HG03045 (cell line): ENCODE measurements around the gene PLEKHH2.
"Not testable (repeated sequence)": the region's sequence is repeated elsewhere in the genome, so short reads cannot be mapped to it uniquely, and the experiment has no call there.

Experiments used
- ATAC-seq: cut with Tn5 transposase; IDR thresholded peaks from one replicate; pipeline ENCODE4 v1.9.1; 2021; ENCODE audit warnings: mild to moderate bottlenecking, moderate library complexity; ENCODE audit not compliant: unreplicated experiment

The PLEKHH2 gene

GRCh38 chr2:43637030-43637803 lies at the start of gene PLEKHH2:
Gene PLEKHH2, plus strand, starts transcription at chr2:43637260. Its CDS starts 7,414 bp downstream, at chr2:43644674.
- peak; percentile 100 for ATAC-seq

- no peak for ATAC-seq
These were observed 44.6 kb upstream of the PLEKHH2 start for GRCh38 chr2:43592443-43592842.

DNA sequence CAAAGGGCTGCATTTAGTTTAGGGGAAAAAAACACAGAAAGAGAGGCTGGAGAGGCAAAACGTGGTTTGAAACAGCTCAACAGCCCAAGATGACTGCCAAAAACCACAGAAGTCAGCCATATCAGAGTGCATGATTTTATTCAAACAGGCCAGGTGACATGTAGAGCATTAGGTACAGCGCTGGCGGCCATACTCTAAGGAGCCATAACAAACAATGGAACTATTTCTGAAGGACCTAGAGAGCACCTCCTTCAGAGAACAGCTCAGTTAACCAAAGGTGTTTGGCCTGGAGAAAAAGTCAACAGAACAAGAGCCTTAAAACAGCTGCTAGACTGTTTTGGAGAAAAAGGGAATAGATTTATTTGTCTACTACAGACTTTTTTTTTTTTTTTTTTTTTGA lies 43.8 kb upstream of the PLEKHH2 start:
- ATAC-seq: no peak

DNA sequence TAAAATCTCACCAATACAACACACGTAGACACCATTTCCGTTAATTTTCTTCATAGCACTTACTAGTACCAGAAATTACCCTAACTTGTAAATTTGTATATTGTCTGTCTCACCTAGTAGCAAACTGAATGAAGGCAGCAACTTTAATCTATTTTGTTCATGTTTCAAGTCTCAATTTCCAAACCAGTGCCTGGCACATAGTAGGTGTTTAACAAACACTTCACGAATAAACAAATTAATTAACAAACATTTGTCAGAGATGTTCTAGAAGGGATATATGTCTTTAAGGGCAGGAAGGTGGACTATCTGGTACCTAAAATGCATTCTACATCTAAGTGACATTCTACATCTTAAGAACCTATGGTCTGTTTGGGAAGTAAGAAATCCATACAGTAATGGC lies 42.2 kb upstream of the PLEKHH2 start:
- ATAC-seq: no peak

DNA sequence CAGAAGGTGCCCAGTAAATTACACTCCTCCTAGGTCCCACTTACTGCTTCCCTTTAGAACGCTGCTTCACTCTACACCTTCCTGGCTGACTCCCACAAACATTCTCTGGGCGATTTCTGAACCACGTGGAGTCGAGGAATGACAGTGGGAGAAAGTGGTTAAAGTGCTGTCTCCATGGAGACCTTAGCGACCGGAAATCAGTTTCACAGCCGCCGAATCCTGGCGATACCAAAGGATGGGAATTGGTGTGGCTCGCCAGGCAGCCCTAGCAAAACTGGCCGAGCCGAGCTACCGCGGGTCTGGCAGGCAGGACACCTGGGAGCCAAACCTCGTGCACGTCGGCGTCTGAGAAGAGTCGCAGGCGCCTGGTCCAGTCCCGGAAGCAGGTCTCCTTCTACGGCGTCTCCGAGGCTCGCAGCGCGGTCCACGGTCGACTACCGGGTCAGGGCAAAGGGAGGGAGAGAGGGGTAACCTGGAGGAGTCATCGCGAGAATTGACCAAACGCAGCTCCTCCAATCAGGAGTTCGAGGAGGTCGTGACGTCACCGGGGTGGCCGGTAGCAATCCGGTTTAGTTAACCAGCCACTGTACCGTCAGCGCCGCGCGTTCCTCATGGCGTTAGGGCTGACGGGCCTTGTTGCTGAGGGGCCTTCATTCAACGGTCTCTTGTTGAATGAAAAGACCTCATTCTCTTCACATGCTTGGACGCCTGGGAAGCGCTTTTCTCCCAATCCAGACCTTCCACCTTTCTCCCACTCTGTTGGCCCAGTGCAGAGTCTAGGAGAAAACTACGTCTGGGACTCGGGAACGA lies 41.3 kb upstream of the PLEKHH2 start, which contains the start of gene THADA:
THADA (minus strand) TSS at position 436 of the 810 bp plus-strand sequence. CDS start 3,646 bp downstream, outside the sequence.
- ATAC-seq: peak; percentile 99

DNA sequence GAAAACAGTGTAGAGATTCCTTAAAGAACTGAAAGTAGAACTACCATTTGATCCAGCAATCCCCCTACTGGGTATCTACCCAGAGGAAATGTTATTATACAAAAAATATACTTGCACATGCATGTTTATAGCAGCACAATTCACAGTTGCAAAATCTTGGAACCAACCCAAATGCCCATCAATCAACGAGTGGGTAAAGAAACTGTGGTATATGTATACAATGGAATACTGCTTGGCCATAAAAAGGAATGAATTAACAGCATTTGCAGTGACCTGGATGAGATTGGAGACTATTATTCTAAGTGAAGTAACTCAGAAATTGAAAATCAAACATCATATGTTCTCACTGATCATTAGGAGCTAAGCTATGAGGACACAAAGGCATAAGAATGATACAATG lies 36.5 kb upstream of the PLEKHH2 start:
- ATAC-seq: not testable (repeated sequence)

DNA sequence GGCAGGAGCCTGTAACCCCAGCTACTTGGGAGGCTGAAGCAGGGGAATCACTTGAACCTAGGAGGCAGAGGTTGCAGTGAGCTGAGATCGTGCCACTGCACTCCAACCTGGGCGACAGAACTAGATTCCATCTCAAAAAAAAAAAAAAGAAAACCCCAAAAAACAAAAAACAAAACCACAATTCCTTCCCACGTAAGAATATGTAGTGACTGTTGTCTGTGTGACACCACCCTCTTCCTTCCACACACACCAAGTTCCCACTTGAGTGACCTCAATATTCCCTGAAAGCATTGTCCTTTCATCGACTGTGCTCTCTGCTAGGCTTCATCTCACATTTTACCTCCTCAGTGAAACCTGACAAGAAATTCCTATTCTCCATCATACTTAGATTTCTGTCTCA lies 32.4 kb upstream of the PLEKHH2 start:
- no peak for ATAC-seq

DNA sequence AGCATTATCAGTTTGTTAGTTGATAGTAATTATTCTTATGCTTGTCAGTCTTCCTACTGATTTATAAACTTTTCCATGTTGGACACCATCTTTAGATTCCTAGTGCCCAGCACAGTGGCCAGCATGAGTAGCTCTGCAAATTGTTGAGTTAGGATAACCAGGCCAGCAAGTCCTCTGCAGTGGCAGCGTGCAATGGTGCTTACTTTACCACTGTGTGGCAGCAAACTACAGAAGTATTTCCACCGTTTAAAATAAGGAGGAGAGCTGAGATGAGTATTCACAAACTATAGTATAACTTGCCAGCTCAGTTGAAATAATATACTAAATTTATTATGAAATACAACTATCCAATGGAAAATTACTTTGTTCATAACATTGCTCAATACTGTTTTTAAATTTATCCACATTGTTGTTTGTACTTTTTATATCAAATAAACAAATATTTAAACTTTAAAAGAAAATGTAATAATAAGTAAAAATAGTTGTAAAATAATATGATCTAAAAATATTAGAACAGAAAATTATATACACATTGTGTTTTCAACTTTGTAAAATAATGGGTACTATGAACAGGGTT lies 31.9 kb upstream of the PLEKHH2 start:
- ATAC-seq: no peak

DNA sequence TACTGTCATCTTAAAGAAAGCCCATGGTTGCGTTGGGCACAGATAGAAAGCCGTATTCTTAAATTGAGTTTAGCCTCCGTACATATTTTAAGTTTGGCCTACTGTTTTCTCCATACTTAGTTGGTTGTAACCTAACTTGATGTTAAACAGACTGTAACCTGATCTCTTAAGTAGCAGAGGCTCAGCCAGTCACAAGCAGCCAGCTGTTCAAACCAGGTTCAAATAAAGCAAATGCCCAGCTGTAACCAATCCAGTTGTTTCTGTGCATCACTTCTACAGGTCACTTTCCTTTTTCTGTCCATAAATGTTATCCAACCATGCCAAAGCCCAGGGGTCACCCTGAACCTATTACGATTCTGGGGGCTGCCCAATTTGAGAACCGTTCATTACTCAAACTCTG lies 31.2 kb upstream of the PLEKHH2 start:
- no peak for ATAC-seq

DNA sequence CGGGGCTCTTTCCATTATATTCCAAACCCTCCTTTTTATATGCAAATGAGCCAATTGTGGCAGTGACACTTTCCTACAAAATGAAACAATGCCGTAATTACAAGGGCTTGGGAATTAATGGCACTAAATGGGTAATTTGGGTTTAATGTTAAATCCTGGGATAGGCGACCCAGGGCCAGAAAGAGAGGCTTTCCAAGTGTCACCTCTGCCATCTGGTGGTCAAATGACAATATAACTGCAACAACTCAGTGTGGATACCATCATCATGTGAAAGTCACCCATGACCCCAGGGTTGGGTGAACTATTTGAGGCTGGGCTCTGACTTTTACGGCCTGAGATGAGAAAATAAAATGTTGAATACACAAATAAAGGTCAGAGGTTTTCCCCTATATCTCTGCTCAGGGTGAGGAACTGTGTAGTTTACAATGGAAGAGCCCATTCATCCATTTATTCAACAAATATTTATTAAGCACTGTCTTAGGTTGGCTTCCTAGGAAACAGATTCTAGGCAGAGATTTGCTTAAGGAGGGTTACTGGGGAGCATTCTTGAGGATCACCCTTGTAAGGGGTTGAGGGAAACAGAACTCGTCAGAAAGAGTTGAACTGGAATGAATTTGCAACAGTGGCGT lies 27.7 kb upstream of the PLEKHH2 start:
- no peak for ATAC-seq

DNA sequence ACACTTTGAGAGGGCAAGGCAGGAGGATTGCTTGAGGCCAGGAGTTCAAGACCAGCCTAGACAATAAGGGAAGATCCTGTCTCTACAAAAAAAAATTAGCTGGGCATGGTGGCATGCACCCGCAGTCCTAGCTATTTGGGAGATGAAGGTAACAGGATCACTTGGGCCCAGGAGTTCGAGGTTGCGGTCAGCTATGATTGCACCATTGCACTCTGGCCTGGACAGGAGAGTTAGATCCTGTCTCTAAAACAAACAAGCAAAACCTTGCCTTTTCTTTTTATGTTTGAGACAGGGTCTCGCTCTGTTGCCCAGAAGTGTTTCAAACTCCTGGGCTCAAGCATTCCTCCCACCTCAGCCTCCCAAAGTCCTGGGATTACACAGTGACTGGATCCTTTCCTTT lies 26.7 kb upstream of the PLEKHH2 start:
- no peak for ATAC-seq

DNA sequence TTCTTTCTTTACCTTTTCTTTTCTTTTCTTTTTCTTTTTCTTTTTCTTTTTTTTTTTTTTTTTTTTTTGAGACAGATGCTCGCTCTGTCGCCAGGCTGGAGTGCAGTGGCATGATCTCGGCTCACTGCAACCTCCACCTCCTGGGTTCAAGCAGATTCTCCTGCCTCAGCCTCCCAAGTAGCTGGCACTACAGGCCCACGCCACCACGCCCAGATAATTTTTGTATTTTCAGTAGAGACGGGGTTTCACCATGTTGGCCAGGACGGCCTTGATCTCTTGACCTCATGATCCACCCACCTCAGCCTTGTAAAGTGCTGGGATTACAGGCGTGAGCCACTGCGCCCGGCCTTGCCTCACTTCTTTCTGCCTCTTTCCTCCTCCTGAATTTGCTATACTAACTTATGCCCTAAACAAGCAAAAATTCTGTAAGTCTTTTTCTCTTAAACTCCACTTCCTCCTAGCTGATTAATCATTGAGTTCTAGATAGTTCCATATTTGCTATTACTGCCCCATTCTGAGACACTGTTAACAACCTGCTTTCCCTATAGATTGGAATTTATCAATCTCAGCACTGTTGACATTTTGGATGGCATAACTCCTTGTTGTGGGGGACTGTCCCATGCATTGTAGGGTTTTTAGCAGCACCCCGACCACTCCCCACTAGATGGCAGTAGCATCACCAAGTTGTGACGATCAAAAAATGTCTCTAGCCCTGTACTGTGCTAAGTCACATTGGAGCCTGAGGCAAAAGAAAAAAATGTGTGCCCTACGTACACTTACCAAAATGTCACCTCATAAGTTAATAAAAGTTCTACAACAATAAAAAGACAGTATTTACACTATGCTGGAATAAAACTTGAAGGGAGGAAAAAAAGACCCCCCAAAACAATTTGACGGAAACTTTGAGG lies 24.8 kb upstream of the PLEKHH2 start:
- ATAC-seq: no peak

GRCh38 chr2:43612944-43613343 lies 24.1 kb upstream of the PLEKHH2 start:
- ATAC-seq: no peak

- ATAC-seq: no peak
These were observed 19.9 kb upstream of the PLEKHH2 start for GRCh38 chr2:43616967-43617680.

GRCh38 chr2:43619511-43619910 lies 17.5 kb upstream of the PLEKHH2 start:
- no peak for ATAC-seq

- ATAC-seq: no peak
These were observed 14.1 kb upstream of the PLEKHH2 start for GRCh38 chr2:43622931-43623451.

- ATAC-seq: no peak
These were observed 5.3 kb upstream of the PLEKHH2 start for GRCh38 chr2:43631618-43632317.

DNA sequence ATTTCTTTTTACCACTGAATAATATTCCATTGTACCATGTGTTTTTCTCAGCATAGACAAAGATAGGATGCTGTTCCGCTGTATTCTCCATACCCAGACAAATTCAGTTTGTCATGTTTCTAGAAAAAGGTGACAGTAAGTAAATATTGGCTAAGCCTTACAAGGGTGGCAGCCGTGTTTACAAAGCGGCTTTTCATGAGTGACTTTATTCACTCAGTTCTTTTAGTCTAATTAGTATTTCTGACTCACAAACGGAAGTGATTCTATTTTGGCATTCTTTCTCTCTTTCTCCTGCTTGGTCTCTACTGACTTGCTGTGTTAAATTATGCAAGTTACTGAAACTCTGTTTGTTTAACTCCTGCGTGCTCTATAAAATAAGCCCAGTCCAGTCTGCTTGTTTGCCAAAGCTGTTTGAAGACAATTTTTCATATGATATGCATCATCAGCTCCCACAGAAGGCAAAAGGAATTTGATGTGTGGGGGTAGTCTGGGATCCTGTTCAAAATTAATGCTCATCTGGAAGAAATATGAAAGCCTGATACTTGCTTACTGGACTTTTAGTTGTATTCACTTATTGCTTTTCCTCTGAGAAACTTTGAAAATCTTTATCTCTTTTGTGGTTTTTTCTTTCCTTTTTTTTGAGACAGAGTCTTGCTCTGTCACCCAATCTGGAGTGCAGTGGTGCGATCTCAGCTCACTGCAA lies 2.3 kb upstream of the PLEKHH2 start:
- ATAC-seq: no peak
